Skin of body (tissue), 2 donors: ENCODE measurements around the gene PROC. TPM values are rescaled to one million over a fixed set of nuclear protein-coding genes. Genes with fewer than 3 reads are reported as not detected.

Experiments
- DNase-seq: peaks from one replicate; lab custom pipeline; 2025; lab: John Stamatoyannopoulos, UW
- total RNA-seq: library from RNA; depleted of rRNA; stranded (reverse); fragments of >200 nt; gene quantifications from one replicate; pipeline ENCODE4 v1.2.3, GENCODE V29; 2014

The PROC gene
- total RNA-seq, 1 donor from 2014 or later: 0.39 TPM

DNA sequence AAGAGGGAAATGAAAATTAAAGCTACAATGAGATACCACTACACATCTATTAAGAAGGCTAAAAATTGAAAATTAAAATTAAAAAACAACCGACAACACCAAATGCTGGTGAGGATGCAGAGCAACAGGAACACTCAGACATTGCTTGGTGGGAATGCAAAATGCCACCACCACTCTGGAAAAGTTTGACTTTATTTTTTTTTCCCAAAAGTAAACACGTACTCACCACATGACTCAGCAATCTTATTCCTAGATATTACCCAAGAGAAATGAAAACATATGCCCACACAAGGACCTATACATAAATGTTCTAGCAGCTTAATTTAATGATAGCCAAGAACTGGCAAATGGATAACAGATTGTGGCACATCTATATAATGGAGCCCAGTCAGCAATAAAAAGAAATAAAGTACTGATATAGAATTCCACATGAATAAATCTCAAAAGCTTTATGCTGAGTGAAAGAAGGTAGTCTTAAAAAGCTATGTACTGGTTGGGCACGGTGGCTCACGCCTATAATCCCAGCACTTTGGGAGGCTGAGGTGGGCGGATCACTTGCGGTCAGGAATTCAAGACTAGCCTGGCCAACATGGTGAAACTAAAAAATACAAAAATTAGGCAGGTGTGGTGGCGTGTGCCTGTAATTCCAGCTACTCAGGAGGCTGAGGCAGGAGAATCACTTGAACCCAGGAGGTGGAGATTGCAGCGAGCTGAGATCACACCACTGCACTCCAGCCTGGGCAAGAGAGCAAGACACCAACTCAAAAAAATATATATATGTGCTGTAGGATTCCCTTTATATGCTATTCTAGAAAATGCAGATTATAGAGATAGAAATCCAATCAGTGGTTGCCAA, 4.2 kb upstream of the PROC start:
- no peak for DNase-seq

DNA sequence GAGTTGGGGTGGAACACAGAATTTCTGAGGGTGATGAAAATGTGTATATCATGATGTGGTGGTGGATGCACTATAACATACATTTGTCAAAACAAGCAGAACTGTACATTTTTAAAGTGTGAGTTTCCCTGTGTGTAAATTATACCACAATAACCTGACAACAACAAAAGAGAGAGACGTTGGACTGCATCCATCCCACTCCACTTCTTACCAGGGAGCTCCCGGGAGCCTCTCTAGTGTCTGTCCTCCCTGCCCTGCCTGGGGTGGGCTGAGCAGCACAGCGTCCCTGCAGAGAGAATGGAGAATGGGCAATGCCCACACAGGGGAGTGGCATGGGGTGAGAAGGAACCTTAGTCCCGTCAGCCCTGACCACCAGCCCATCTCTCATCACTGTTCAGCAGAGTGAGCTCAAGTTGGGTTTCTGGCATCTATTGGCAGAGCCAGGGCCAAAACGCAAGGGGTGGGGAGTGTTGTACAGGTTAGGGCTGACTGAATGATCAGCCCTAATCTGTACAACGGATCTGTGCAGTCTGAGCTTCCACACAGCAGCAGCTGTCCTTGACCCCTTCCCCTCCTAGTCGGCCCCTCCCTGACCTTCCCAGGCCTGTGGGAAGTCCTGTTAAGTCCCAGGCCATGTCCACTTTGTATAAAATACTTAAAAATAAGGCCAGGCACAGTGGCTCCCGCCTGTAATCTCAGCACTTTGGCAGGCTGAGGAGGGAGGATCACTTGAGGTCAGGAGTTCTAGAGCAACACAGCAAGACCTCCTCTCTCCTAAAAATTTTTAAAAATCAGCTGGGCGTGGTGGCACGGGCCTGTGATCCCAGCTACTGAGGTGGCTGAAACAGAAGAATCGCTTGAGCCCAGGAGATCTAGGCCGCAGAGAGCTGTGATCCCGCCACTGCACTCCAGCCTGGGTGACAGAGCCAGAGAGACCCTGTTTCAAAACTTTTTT, 3.3 kb upstream of the PROC start:
- DNase-seq: no peak

DNA sequence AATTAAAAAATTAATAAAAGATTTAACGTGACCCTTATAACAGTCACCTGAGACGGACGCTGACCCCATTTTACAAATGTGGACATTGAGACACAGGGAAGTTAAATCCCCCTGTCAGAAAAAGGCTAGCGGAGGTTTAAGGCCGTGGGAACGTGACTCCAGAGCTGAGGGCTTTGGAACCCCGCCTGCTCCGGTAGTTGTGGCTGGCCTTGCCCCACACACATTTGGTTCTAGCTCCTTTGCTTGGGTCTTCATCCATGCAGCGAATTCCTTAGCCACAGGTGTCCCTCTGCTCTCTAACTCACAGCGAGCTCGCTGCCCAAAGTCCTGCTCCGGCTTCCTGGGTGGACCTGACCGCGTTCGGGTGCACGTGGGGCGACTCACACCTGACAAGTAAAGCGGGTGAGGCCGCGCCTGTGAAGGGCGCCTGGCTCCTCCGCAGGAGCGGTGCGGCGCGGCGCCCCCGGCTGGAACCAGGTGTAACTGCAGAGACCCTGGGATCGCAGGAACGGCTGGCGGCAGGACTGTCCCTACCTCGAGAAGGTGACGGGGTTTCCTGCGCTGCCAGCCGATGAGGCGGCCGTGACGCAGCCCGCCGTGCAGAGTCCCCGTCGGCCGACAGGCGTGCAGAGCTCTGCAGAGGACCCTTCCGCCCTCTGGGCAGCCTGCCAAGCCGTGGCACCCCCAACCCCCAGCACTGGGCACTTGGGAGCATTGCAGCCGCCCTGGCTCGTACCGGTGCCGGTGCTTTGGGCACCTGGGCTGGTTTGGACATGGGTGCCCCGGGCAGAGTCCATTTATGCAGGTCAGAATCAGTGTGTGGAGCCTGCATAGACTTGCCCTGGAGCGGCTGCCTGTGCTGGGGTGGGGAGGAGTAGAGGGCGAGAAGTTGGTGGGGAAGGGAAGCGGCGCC, 2.4 kb upstream of the PROC start:
- no peak for DNase-seq

DNA sequence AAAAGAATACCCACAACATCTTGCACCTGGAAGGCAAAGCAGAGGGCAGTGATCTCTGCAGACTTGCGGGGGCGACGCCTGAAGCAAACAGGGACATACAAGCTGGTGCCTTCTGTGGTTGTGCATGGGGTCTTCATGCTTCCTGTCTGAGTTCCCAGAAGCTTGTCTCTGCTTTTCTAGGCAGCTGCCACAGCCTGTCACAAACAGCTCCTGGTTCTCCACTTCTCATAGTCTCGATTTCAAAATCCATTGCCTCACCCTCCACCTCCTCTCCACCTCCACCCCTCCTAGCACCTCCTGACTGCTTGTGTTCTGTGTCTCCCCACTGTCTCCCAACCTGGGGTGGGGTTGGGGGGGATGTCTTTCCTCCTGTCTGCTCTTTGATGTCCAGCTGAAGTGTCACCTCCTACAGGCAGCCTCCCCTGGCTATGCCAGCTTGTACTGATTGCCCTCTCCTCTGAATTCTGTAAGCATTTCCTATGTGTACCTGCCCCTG, 1.7 kb upstream of the PROC start:
- no peak for DNase-seq

DNA sequence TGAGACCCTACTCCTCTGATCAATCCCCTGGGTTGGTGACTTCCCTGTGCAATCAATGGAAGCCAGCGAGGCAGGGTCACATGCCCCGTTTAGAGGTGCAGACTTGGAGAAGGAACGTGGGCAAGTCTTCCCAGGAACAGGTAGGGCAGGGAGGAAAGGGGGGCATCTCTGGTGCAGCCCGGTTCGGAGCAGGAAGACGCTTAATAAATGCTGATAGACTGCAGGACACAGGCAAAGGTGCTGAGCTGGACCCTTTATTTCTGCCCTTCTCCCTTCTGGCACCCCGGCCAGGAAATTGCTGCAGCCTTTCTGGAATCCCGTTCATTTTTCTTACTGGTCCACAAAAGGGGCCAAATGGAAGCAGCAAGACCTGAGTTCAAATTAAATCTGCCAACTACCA, 821 bp upstream of the PROC start:
- DNase-seq: no peak

DNA sequence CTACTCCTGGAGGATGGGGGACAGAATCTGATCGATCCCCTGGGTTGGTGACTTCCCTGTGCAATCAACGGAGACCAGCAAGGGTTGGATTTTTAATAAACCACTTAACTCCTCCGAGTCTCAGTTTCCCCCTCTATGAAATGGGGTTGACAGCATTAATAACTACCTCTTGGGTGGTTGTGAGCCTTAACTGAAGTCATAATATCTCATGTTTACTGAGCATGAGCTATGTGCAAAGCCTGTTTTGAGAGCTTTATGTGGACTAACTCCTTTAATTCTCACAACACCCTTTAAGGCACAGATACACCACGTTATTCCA, 844 bp downstream of the PROC start:
- DNase-seq: no peak

DNA sequence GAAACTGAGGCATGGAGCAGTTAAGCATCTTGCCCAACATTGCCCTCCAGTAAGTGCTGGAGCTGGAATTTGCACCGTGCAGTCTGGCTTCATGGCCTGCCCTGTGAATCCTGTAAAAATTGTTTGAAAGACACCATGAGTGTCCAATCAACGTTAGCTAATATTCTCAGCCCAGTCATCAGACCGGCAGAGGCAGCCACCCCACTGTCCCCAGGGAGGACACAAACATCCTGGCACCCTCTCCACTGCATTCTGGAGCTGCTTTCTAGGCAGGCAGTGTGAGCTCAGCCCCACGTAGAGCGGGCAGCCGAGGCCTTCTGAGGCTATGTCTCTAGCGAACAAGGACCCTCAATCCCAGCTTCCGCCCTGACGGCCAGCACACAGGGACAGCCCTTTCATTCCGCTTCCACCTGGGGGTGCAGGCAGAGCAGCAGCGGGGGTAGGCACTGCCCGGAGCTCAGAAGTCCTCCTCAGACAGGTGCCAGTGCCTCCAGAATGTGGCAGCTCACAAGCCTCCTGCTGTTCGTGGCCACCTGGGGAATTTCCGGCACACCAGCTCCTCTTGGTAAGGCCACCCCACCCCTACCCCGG, 1.3 kb downstream of the PROC start:
- DNase-seq: no peak

DNA sequence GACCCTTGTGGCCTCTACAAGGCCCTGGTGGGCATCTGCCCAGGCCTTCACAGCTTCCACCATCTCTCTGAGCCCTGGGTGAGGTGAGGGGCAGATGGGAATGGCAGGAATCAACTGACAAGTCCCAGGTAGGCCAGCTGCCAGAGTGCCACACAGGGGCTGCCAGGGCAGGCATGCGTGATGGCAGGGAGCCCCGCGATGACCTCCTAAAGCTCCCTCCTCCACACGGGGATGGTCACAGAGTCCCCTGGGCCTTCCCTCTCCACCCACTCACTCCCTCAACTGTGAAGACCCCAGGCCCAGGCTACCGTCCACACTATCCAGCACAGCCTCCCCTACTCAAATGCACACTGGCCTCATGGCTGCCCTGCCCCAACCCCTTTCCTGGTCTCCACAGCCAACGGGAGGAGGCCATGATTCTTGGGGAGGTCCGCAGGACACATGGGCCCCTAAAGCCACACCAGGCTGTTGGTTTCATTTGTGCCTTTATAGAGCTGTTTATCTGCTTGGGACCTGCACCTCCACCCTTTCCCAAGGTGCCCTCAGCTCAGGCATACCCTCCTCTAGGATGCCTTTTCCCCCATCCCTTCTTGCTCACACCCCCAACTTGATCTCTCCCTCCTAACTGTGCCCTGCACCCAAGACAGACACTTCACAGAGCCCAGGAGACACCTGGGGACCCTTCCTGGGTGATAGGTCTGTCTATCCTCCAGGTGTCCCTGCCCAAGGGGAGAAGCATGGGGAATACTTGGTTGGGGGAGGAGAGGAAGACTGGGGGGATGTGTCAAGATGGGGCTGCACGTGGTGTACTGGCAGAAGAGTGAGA, 2.0 kb downstream of the PROC start:
- no peak for DNase-seq

DNA sequence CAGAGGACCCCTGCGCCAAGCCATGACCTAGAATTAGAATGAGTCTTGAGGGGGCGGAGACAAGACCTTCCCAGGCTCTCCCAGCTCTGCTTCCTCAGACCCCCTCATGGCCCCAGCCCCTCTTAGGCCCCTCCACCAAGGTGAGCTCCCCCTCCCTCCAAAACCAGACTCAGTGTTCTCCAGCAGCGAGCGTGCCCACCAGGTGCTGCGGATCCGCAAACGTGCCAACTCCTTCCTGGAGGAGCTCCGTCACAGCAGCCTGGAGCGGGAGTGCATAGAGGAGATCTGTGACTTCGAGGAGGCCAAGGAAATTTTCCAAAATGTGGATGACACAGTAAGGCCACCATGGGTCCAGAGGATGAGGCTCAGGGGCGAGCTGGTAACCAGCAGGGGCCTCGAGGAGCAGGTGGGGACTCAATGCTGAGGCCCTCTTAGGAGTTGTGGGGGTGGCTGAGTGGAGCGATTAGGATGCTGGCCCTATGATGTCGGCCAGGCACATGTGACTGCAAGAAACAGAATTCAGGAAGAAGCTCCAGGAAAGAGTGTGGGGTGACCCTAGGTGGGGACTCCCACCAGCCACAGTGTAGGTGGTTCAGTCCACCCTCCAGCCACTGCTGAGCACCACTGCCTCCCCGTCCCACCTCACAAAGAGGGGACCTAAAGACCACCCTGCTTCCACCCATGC, 3.0 kb downstream of the PROC start:
- no peak for DNase-seq

DNA sequence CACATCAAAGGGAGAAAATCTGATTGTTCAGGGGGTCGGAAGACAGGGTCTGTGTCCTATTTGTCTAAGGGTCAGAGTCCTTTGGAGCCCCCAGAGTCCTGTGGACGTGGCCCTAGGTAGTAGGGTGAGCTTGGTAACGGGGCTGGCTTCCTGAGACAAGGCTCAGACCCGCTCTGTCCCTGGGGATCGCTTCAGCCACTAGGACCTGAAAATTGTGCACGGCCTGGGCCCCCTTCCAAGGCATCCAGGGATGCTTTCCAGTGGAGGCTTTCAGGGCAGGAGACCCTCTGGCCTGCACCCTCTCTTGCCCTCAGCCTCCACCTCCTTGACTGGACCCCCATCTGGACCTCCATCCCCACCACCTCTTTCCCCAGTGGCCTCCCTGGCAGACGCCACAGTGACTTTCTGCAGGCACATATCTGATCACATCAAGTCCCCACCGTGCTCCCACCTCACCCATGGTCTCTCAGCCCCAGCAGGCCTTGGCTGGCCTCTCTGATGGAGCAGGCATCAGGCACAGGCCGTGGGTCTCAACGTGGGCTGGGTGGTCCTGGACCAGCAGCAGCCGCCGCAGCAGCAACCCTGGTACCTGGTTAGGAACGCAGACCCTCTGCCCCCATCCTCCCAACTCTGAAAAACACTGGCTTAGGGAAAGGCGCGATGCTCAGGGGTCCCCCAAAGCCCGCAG, 3.8 kb downstream of the PROC start:
- DNase-seq: no peak

DNA sequence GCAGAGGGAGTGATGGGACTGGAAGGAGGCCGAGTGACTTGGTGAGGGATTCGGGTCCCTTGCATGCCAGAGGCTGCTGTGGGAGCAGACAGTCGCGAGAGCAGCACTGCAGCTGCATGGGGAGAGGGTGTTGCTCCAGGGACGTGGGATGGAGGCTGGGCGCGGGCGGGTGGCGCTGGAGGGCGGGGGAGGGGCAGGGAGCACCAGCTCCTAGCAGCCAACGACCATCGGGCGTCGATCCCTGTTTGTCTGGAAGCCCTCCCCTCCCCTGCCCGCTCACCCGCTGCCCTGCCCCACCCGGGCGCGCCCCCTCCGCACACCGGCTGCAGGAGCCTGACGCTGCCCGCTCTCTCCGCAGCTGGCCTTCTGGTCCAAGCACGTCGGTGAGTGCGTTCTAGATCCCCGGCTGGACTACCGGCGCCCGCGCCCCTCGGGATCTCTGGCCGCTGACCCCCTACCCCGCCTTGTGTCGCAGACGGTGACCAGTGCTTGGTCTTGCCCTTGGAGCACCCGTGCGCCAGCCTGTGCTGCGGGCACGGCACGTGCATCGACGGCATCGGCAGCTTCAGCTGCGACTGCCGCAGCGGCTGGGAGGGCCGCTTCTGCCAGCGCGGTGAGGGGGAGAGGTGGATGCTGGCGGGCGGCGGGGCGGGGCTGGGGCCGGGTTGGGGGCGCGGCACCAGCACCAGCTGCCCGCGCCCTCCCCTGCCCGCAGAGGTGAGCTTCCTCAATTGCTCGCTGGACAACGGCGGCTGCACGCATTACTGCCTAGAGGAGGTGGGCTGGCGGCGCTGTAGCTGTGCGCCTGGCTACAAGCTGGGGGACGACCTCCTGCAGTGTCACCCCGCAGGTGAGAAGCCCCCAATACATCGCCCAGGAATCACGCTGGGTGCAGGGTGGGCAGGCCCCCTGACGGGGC, 4.6 kb downstream of the PROC start:
- no peak for DNase-seq

DNA sequence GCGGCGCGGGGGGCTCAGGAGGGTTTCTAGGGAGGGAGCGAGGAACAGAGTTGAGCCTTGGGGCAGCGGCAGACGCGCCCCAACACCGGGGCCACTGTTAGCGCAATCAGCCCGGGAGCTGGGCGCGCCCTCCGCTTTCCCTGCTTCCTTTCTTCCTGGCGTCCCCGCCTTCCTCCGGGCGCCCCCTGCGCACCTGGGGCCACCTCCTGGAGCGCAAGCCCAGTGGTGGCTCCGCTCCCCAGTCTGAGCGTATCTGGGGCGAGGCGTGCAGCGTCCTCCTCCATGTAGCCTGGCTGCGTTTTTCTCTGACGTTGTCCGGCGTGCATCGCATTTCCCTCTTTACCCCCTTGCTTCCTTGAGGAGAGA, 5.2 kb downstream of the PROC start:
- no peak for DNase-seq

DNA sequence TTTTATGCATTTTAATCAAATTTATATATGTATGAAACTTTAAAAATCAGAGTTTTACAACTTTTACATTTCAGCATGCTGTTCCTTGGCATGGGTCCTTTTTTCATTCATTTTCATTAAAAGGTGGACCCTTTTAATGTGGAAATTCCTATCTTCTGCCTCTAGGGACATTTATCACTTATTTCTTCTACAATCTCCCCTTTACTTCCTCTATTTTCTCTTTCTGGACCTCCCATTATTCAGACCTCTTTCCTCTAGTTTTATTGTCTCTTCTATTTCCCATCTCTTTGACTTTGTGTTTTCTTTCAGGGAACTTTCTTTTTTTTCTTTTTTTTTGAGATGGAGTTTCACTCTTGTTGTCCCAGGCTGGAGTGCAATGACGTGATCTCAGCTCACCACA, 5.7 kb downstream of the PROC start:
- DNase-seq: no peak

DNA sequence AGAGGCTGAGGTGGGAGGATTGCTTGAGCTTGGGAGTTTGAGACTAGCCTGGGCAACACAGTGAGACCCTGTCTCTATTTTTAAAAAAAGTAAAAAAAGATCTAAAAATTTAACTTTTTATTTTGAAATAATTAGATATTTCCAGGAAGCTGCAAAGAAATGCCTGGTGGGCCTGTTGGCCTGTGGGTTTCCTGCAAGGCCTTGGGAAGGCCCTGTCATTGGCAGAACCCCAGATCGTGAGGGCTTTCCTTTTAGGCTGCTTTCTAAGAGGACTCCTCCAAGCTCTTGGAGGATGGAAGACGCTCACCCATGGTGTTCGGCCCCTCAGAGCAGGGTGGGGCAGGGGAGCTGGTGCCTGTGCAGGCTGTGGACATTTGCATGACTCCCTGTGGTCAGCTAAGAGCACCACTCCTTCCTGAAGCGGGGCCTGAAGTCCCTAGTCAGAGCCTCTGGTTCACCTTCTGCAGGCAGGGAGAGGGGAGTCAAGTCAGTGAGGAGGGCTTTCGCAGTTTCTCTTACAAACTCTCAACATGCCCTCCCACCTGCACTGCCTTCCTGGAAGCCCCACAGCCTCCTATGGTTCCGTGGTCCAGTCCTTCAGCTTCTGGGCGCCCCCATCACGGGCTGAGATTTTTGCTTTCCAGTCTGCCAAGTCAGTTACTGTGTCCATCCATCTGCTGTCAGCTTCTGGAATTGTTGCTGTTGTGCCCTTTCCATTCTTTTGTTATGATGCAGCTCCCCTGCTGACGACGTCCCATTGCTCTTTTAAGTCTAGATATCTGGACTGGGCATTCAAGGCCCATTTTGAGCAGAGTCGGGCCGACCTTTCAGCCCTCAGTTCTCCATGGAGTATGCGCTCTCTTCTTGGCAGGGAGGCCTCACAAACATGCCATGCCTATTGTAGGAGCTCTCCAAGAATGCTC, 6.6 kb downstream of the PROC start:
- DNase-seq: no peak

DNA sequence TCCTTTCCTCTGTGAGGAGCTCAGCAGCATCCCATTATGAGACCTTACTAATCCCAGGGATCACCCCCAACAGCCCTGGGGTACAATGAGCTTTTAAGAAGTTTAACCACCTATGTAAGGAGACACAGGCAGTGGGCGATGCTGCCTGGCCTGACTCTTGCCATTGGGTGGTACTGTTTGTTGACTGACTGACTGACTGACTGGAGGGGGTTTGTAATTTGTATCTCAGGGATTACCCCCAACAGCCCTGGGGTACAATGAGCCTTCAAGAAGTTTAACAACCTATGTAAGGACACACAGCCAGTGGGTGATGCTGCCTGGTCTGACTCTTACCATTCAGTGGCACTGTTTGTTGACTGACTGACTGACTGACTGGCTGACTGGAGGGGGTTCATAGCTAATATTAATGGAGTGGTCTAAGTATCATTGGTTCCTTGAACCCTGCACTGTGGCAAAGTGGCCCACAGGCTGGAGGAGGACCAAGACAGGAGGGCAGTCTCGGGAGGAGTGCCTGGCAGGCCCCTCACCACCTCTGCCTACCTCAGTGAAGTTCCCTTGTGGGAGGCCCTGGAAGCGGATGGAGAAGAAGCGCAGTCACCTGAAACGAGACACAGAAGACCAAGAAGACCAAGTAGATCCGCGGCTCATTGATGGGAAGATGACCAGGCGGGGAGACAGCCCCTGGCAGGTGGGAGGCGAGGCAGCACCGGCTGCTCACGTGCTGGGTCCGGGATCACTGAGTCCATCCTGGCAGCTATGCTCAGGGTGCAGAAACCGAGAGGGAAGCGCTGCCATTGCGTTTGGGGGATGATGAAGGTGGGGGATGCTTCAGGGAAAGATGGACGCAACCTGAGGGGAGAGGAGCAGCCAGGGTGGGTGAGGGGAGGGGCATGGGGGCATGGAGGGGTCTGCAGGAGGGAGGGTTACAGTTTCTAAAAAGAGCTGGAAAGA, 7.6 kb downstream of the PROC start:
- DNase-seq: no peak
